Measurements from ENCODE around the gene RNF169. TPM values are rescaled to one million over a fixed set of nuclear protein-coding genes. Genes with fewer than 3 reads are reported as not detected.

RNF169 gene
- total RNA-seq, 1 experiment from 2014 or later = 13.0 TPM

- Mint-ChIP-seq H3K27me3 (ENCODE audit: low read depth) (no peaks in the 10 kb centered on the region), H3K9me3 (no peaks in the 10 kb centered on the region), H3K36me3 (ENCODE audit: insufficient read depth in 1 of 3, low read depth in 3 of 3) (peaks cover 4 to 12% (median 9%) of the 10 kb centered on the region in 3 experiments; a peak in 5 of 7 replicates), H3K4me1 (peaks cover 3% of the 10 kb centered on the region in 2 experiments; a peak in 2 of 4 replicates), H3K4me3 (no peak overlapping the region), H3K27ac (peak overlapping the region in 1 of 3 experiments; percentile 74; a peak in 1 of 7 replicates)
- Histone ChIP-seq H3K4me2 (ENCODE audit: insufficient read depth, insufficient read length, low read length) (no peak overlapping the region), H3K23ac (ENCODE audit: insufficient read length, low read depth, low read length) (no peak overlapping the region), H2BK5ac (ENCODE audit: insufficient read length, low read length) (no peak overlapping the region), H3T11ph (ENCODE audit: low read length) (no peak overlapping the region), H2BK120ac (ENCODE audit: low read depth, low read length, poor library complexity, severe bottlenecking) (no peak overlapping the region), H3K4me1 (ENCODE audit: insufficient read depth, low read length) (no peaks in the 10 kb centered on the region), H4K20me1 (ENCODE audit: control insufficient read depth, insufficient read depth, insufficient read length) (no peaks in the 10 kb centered on the region), H3K4ac (ENCODE audit: low read depth, low read length) (no peak overlapping the region), H2AK5ac (ENCODE audit: insufficient read length, low read length) (no peak overlapping the region), H3K14ac (ENCODE audit: insufficient read depth, low read length) (no peak overlapping the region), H4K91ac (ENCODE audit: insufficient read length, low read depth, low read length) (no peak overlapping the region), H4K8ac (replicated peaks; ENCODE audit: insufficient read length, low read depth, low read length) (no peak overlapping the region), H2AFZ (ENCODE audit: low read length) (no peak overlapping the region), H3K27me3 (ENCODE audit: insufficient read depth, low read length) (no peaks in the 10 kb centered on the region), H3K79me2 (ENCODE audit: insufficient read depth, low read length) (peaks cover 6% of the 10 kb centered on the region; the same call in 1 of the 2 replicates), H2BK20ac (ENCODE audit: low read depth, low read length, poor library complexity, severe bottlenecking) (no peak overlapping the region), H3K9me3 (ENCODE audit: control insufficient read depth, low read depth, low read length) (no peaks in the 10 kb centered on the region), H4K5ac (ENCODE audit: insufficient read length, low read depth, low read length) (no peak overlapping the region), H3K79me1 (ENCODE audit: insufficient read depth, low read depth, low read length, poor library complexity, severe bottlenecking) (peaks cover 3% of the 10 kb centered on the region), H2BK12ac (ENCODE audit: insufficient read length, low read depth, low read length) (no peak overlapping the region), H3K23me2 (ENCODE audit: insufficient read length, low read depth, low read length, poor library complexity, severe bottlenecking) (no peaks in the 10 kb centered on the region), H3K18ac (ENCODE audit: insufficient read length, low read depth, low read length) (no peak overlapping the region), H3K9ac (ENCODE audit: extremely low read depth, insufficient read length, low read length) (no peak overlapping the region), H2BK15ac (ENCODE audit: low read depth, low read length) (no peak overlapping the region), H3K56ac (ENCODE audit: insufficient read length, low read depth, low read length) (no peak overlapping the region), H3K27ac (ENCODE audit: insufficient read length, low read depth, low read length) (no peak overlapping the region)
- TF ChIP-seq CTCF (conservative IDR thresholded peaks at IDR 0.05) = no peak
- no peak for DNase-seq
Measured at GRCh38 chr11:74786574-74786973, 37.9 kb downstream of the RNF169 start.

All from H9 (cell line).